ENCODE data around the gene FOXK1. TPM values are rescaled to one million over a fixed set of nuclear protein-coding genes. Genes with fewer than 3 reads are reported as not detected.

Gene FOXK1
- total RNA-seq, 1 experiment from 2014 or later: 11.6 TPM

- no peak for DNase-seq (ENCODE audit: low read depth)
Measured at GRCh38 chr7:4765776-4766490, 83.8 kb downstream of the FOXK1 start.

DNA sequence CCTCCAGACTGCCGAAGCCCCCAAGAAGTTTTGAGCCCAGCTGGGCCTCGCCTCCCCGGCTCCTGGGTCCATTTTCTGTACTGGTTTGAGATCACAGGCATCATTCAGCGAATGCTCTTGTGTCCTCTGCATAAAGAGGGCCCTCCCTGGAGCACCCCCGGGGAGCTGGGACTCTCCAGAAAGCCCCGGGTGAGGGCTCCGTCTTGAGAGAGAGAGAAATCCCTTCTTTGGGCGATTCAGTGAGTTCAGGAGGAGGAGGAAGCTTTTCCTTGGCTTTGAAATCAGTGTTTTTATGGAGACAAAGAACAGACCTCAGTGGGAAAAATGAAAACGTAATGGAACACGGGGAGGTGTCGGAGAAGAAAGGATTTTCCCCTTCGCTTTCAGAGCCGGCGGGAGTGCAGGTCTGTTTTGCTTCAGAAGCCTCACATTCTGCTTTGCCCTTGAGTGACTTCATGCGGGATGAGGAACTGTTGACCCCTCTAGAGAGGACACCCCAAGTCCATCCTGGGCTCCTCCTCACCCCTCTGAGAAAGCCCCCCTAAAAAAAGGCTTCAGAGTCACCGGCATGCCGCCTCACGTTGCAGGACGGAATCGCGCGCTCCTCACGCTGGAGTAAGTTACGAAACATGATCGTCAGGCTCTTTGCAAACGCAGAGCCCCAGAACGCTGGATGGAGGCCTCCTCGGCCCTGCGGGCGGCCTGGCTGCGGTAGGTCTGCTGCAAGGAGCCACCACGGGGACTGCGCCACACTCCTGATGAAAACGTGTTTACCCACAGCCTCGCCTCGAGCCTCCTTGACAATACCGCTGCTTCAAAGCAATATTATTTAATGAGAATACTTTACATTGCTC, 84.8 kb downstream of the FOXK1 start:
- no peak for DNase-seq (ENCODE audit: low read depth)

GRCh38 chr7:4768597-4769569, 86.8 kb downstream of the FOXK1 start:
- DNase-seq (ENCODE audit: low read depth): no peak

DNA sequence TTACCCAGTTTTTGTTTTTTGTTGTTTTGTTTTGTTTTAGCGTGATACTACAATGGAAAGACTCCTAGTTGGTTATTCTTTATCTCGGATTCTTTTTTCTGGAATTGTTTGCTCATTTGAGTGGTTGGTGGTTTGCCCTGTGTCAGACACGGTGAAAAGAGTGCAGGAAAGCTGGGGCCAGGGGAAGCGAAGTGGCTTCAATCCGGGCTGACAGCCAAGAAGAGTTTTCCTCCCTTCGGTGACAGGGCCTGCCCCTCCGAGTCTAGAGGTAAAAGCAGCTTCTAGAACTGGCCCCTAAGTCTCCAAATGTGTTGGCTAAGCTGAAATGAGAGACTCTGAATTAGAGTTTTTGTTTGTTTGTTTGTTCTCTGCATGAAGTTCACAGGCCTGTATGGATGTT, 87.7 kb downstream of the FOXK1 start:
- no peak for DNase-seq (ENCODE audit: low read depth)

GRCh38 chr7:4770886-4771285, 88.8 kb downstream of the FOXK1 start:
- no peak for DNase-seq (ENCODE audit: low read depth)

GRCh38 chr7:4771737-4772136, 89.6 kb downstream of the FOXK1 start:
- DNase-seq (ENCODE audit: low read depth): no peak

- DNase-seq (ENCODE audit: low read depth): no peak
Measured at GRCh38 chr7:4772306-4772705, 90.2 kb downstream of the FOXK1 start.

- DNase-seq (ENCODE audit: low read depth): no peak
Measured at GRCh38 chr7:4774007-4774406, 91.9 kb downstream of the FOXK1 start.

DNA sequence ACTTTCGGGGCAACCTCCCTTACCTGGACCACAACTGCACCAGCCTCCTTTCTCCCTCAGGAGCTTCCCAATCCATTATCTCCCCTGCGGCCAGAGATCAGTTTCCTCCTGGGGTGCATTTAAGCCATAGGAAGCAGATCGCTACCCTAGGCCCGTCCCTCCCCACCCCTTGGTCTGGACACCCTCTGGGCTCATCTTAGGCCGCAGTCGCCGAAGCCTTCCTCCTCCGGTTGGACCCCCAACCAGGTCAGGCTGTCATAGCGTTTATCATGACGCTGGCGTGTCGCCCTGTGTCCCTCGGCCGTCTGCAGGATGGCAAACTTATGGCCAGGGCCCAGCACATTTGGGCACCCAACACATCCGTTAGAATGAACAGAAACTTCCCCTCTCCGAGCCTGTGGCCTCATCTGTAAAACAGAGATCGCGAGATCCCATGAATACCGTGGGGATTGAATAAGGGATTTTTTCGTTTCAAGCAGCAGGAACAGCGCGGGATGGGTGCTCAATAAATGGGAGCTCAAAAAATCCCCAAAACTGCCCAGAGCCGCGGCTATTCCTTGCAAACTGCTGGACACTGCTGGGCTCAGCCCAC, 92.7 kb downstream of the FOXK1 start:
- DNase-seq (ENCODE audit: low read depth): peak; percentile 75

GRCh38 chr7:4775250-4775847, 93.3 kb downstream of the FOXK1 start, which contains the start of gene AP5Z1:
TSS of gene AP5Z1 (plus strand) at chr7:4775623. CDS start at chr7:4775716, 93 bp downstream.
- DNase-seq (ENCODE audit: low read depth): peak; percentile 95

- peak; percentile 50 for DNase-seq (ENCODE audit: low read depth)
Measured at GRCh38 chr7:4775848-4776623, 93.9 kb downstream of the FOXK1 start.

DNA sequence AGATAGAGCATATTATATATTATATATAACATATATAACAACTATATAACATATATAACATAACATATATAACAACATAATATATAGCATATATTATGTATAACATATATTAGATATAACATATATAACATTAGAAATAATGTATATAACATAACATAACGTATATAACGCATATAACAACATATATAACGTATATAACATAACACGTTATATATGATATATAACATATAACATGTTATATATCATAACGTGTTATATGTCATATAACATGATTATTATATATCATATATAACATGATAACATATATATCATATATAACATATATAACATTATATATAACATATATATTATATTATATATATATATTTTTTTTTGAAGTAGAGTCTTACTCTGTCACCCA, 97.0 kb downstream of the FOXK1 start:
- no peak for DNase-seq (ENCODE audit: low read depth)

- no peak for DNase-seq (ENCODE audit: low read depth)
Measured at GRCh38 chr7:4781366-4782069, 99.4 kb downstream of the FOXK1 start.

- no peak for DNase-seq (ENCODE audit: low read depth)
Measured at GRCh38 chr7:4782333-4783291, 100.5 kb downstream of the FOXK1 start.

GRCh38 chr7:4783292-4783652, 101.2 kb downstream of the FOXK1 start:
- DNase-seq (ENCODE audit: low read depth): no peak

- no peak for DNase-seq (ENCODE audit: low read depth)
Measured at GRCh38 chr7:4783762-4784351, 101.8 kb downstream of the FOXK1 start.

- DNase-seq (ENCODE audit: low read depth): no peak
Measured at GRCh38 chr7:4784799-4785198, 102.7 kb downstream of the FOXK1 start.

- no peak for DNase-seq (ENCODE audit: low read depth)
Measured at GRCh38 chr7:4785371-4785770, 103.3 kb downstream of the FOXK1 start.
